Activated gamma-delta T cell treated with anti-CD3 and anti-CD28 coated beads, Interleukin-2, amount 50 U/mL, for 16 hours (primary cell): ENCODE measurements around the gene DNAJC27.

Experiments
- DNase-seq: peaks from one replicate; pipeline ENCODE4 v3.0.0-alpha.2; 2020; ENCODE audit warnings: low read depth

DNAJC27 gene

DNA sequence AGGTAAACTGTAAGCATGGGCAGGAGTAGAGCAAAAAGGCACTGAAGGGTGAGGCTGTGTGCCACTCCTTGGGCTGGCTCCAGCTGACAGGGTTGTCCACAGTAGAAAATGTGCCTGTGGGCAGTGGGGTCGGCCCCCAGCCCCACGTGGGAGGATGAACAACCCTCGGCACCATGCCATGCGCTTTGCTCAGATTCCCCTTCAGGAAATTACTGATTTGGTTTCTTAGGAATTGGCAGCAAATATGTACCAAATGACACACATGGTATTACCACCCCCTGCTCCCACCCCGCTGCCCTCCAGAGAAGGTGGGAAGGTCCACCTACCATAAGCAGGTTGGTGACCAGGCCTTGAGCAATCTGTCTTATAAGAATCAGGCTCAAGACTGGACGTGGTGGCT, 65.3 kb downstream of the DNAJC27 start:
- DNase-seq: no peak

DNA sequence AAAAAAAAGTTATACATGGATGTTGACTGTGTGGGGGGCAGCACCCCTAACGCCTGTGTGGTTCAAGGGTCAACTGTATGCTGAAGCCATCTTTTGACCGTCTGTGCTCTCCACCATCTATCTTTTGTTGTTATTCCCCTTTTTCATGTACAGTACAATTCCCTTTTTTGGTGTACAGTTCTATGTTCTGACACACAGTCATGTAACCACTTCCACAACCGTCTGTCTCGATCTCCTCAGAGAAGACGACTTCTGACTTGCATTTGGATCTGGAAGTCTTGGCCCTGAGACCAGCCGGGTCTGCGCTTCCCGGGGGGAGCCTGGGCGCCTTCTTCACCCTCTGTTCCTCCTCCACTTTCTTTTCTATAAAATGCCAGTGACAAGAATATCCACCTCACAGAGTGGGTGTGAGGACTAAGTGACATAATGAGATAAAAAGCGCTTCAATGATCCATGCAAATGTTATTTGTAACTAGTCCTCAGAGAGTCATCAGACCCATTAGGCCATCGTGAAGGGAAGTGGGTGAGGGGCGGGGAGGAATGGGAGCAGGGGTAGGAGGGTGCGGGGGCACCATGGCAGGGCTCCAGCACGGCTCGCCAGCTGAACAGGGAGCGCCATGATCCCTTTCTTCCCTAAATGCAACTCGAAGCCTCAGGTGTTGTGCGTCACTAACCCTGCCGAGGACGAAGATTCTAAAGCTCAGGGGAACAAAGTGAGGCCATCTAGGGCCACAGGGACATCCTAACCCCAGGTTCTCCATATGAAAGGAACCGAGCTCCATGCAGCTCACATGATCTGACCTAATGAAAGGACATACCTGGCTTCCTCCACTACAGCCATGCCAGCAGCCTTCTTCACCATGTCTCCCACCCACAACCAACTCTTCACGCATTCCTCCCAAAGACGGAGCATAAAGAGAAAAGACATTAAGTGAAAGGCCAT, 68.3 kb downstream of the DNAJC27 start:
- no peak for DNase-seq

DNA sequence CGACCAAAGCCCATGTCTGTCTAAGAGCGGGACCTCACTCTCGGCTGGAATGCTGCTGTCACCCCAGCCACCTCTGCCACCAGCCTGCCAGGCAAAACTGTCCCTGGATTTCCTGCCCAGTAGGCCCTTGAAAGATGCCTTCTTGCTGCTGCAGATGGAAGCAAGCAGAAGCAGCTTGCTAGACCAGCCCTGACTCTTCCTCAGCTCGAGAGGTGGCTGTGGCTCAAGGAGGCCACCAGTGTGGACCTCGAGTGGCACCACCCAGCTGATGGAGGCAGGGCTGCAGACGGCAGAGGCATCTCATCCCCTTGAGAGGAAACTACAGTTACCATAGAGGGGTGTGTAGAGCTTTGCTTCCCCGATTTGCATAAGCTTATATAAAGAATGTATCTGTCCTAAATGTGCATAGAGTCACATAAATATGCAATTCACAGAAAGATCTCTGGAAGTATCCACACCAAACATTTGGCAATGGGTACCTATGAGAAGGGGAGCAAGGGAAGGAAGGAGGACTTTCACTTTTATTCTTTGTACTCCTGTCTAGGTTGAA, 72.3 kb downstream of the DNAJC27 start:
- DNase-seq: no peak

DNA sequence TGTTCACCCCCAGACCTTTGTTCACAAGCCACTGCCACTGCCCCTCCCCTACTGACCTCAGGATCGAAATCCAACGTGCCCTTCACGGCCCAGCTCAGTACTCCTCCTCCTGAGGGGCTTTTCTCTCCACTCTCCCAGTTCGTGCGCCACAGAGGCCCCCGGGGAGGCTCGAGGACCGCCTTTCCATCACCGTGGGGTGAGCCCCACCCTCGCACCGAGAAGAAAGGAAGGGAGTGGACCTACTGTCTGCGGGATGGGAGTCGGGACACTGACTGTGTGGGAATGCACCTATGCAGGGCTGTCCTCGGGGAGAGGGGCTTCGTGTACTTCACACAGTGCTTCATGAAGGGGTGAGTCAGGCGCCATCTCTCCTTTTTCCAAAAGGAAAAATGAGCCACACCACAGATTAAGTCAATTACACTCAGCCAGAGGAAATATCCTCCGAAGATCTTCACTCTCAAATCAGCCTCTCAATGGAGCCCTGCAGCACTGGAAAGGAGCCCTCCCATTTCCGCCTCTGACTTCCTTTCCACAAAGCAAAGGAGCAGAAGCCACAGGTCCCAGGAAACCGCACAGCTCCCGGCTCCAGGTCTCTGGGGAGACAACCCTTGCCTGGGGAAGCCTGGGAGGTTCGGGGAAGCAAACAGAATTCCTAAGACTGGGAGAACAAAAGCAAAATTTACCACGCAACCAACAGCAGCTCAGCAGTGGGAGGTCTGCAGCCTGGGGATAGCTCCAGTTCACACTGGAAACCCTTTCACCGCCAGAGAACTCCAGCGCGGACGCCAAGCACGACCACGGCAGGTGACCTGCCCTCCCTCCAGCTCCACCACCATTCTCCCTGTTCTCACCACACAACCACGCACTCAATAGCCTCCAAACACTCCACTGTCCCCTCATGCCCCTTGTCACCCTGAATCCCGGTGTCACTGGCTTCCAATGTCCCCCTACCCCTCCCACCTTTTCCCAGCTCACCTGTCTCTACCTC, 73.3 kb downstream of the DNAJC27 start:
- no peak for DNase-seq

DNA sequence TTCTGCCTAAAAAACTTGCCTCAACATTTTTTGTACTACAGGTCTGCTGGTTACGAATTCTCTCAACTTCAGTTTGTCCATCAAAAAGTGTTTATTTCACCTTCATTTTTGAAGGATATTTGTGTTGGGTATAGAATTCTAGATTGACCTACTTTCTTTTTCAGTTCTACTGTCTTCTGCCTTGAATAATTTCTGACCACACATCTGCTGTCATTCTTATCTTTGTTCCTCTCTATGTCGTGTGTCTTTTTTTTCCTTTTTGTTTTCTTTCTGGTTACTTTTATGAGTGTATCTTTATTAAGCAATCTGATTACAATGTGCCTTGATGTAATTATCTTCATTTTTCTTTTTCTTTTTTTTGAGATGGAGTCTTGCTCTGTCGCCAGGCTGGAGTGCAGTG, 77.0 kb downstream of the DNAJC27 start:
- DNase-seq: no peak

DNA sequence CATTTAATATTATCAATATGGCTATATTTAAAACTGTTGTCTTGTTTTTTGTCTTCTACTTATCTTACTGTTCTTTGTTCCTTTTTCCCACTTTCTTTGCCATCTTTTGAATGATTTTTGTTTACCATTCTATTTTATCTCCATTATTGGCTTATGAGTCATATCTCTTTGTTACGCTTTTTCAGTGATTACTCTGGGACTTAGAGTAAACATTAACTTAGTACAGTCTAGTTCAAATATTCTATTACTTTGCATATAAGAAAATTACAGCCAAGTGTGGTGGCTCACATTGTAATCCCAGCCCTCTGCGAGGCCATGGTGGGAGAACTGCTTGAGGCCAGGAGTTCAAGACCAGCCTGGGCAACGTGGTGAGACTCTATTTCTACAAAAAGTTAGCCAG, 77.8 kb downstream of the DNAJC27 start:
- no peak for DNase-seq
